SU-DHL-6 (cell line): ENCODE data around the gene KIF5B.

ENCODE experiments used
- EZH2phosphoT487 ChIP-seq: fragments of 200-600 bp; sonication (generic), shearing (Covaris generic); conservative IDR thresholded peaks from 2 replicates; pipeline ENCODE4 v1.6.1; 2018; ENCODE audit warnings: mild to moderate bottlenecking, antibody characterized with exemption, low read length, moderate library complexity, mixed read lengths
- TF ChIP-seq, protein P1 (sequence below): fragments of 200-600 bp; sonication (generic); IDR thresholded peaks from one replicate; pipeline ENCODE4 v1.5.1; 2017; ENCODE audit warnings: antibody characterized with exemption, mild to moderate bottlenecking, low read length, moderate library complexity; ENCODE audit not compliant: insufficient read depth, poor library complexity, severe bottlenecking

DNA sequence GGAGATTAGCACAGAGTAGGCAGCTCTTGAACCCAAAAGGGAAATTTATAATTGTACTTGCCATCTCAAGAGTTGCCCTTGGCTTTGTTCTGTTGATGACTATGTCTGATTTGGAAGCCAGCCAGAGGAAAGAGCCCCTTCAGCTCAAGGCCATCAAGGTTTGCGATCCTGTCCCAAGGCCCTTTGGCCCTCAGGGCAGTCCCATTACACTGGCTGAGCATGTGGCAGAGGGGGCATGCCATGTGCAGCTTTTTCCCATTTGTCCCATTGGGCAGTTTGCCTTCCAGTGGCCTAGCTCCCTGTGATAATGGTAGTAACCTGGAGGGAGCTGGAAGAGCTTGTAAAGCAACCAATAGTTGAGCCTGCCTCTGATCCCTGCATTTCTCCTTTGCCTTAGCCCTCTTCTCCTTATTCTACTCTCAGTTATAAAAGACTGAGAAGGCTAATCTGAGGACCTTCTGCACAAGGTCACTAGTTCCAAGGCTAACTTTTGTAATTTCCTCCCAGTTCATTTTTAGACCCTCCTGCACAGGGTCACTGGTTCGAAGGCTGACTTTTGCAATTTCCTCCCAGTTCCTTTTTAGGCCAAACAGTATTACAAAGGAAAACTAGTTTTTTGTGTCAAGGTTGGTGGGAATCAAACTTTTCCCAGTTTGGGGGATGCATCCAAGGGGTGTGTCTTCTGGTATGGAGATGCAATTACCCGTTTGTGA, 96.6 kb downstream of the KIF5B start:
- TF ChIP-seq, protein P1, sequence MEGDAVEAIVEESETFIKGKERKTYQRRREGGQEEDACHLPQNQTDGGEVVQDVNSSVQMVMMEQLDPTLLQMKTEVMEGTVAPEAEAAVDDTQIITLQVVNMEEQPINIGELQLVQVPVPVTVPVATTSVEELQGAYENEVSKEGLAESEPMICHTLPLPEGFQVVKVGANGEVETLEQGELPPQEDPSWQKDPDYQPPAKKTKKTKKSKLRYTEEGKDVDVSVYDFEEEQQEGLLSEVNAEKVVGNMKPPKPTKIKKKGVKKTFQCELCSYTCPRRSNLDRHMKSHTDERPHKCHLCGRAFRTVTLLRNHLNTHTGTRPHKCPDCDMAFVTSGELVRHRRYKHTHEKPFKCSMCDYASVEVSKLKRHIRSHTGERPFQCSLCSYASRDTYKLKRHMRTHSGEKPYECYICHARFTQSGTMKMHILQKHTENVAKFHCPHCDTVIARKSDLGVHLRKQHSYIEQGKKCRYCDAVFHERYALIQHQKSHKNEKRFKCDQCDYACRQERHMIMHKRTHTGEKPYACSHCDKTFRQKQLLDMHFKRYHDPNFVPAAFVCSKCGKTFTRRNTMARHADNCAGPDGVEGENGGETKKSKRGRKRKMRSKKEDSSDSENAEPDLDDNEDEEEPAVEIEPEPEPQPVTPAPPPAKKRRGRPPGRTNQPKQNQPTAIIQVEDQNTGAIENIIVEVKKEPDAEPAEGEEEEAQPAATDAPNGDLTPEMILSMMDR: no peak
- no peak for TF ChIP-seq EZH2phosphoT487
